ENCODE data around the gene PTGDS.

PTGDS gene

DNA sequence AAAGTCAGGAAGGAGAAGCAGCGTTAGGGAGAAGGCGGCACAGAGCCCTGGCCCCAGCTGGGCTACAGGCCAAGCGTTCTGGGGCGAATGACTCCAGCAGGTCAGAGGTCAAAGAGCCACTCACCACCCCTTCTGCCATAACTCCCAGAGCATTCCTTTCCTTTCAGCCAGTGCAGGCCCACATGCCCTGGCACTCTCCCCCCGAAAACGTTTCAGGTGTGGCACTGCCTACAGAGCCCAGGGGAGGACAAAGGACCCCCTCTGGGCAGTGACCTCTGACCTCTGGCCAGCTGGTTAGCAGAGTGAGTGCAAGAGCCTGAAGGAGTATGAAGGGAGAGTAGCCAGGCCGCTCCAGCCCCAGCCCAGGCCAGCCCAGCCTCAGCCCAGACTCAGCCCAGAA lies 45.9 kb downstream of the PTGDS start:
- no peak for DNase-seq
- CTCF ChIA-PET: interaction anchor here (0.5 to 1.9 kb wide), 4 partner anchors 12 to 355 kb away, joined by 3 to 7 read pairs (median 3); no protein-coding TSS in a partner anchor
- H3K36me3 Mint-ChIP-seq: no peaks in the 10 kb centered on the region
- H3K4me3 Mint-ChIP-seq: no peak overlapping the region
- no peaks in the 10 kb centered on the region for H3K9me3 Mint-ChIP-seq
- peaks cover 12% of the 10 kb centered on the region for H3K4me1 Mint-ChIP-seq
- peaks cover 10% of the 10 kb centered on the region for H3K27me3 Mint-ChIP-seq
- H3K27ac Mint-ChIP-seq: no peak overlapping the region

DNA sequence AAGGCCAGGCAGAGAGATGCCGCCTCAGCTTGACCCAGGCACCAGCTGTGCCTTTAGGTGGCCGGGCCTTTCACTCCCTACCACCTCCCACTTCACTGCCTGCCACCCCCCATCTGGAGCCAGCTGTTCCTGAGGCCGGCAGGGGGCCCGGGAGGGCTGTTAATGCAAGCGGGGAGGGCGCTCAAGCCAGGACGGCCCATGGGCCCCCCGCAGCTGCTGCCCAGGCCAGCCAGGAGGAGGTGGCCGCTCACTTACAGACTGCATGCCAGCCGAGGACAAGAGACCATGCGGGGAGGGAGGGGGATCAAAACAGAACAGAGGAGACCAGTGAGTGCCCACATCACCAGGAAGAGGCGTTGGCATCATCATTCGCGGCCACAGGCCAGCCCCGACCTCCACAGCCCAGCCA lies 46.3 kb downstream of the PTGDS start:
- DNase-seq: no peak
- Mint-ChIP-seq H3K36me3 (no peaks in the 10 kb centered on the region), H3K9me3 (no peaks in the 10 kb centered on the region), H3K27me3 (peaks cover 11% of the 10 kb centered on the region), H3K4me3 (no peak overlapping the region), H3K27ac (no peak overlapping the region), H3K4me1 (peaks cover 12% of the 10 kb centered on the region)
- CTCF ChIA-PET: interaction anchor here (0.5 to 1.9 kb wide), 4 partner anchors 12 to 354 kb away, joined by 3 to 7 read pairs (median 3); no protein-coding TSS in a partner anchor

DNA sequence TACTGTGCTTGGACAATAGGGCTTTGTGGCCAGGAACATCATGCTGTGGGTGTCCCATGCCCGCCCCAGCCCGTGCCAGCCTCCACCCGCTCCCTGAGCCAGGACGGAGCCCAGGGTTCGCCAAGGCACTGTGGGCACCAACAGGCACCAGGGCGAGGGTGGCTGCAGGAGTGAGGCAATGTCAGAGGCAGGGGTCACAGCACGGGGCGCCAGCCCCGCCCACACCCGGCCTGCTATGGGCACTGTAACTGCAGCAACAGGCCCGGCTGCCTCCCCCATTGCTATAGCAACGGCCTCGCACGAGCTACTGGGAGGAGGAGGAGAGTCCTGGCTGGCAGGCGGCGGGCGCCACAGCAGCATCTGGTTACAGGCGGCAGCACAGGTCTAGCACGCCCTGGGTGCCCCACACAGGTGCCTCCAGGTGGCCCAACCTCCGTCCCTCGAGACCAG lies 48.2 kb downstream of the PTGDS start:
- CTCF ChIA-PET: interaction anchor here (1.2 to 2.7 kb wide), 4 partner anchors 9 to 78 kb away, joined by 3 to 13 read pairs (median 4); partner anchors contain the start of gene NPDC1
- peaks cover 25% of the 10 kb centered on the region for H3K27me3 Mint-ChIP-seq
- no peak for DNase-seq
- peaks cover 31% of the 10 kb centered on the region for H3K4me1 Mint-ChIP-seq
- no peaks in the 10 kb centered on the region for H3K9me3 Mint-ChIP-seq
- no peak overlapping the region for H3K4me3 Mint-ChIP-seq
- no peaks in the 10 kb centered on the region for H3K36me3 Mint-ChIP-seq
- no peak overlapping the region for H3K27ac Mint-ChIP-seq

DNA sequence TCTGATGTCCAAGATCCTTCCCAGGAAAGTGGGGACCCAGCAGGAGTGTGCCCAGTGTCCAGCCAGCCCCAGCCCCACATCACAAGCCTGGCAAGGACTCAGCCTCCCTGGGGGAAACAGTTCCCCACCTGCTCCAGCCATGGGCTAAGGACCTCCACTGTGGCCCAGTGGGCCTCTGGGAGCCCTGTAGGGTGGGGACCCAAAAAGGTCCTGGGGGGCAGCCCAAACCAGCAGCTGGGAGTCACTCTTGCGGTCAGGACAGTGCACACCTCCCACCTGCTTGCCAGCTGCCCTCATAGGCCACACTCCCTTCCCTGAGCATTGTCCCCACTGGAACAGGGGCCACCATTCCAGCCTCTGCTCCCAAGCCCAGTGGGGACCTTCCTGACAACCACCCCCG lies 49.1 kb downstream of the PTGDS start:
- no peak overlapping the region for H3K4me3 Mint-ChIP-seq
- CTCF ChIA-PET: interaction anchor here (1.2 to 2.7 kb wide), 4 partner anchors 9 to 79 kb away, joined by 3 to 13 read pairs (median 4); partner anchors contain the start of gene NPDC1
- peaks cover 37% of the 10 kb centered on the region for H3K4me1 Mint-ChIP-seq
- H3K27ac Mint-ChIP-seq: no peak overlapping the region
- no peaks in the 10 kb centered on the region for H3K36me3 Mint-ChIP-seq
- H3K27me3 Mint-ChIP-seq: peaks cover 31% of the 10 kb centered on the region
- no peak for DNase-seq
- H3K9me3 Mint-ChIP-seq: no peaks in the 10 kb centered on the region

DNA sequence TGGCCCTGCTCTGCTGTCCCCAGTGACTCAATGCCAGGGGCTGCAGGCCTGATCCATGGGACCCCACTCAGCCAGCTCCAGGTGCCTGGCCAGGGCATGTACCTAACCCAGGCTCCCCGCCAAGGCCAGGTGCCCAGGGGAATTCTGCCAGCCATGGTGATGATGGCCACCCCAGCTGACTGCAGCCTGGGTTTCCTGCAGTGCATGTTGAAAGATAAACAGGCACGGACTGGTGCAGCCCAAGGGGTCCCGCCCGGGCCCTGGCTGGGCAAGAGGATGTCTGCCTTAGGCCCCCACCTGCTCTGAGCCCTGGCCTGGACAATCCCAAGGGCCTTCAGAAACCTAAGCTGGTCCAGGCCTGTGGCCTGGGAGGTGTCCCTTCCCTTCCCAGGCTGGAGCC lies 49.5 kb downstream of the PTGDS start:
- Mint-ChIP-seq H3K9me3 (no peaks in the 10 kb centered on the region), H3K4me3 (peak overlapping the region; percentile 74), H3K36me3 (no peaks in the 10 kb centered on the region), H3K4me1 (peaks cover 40% of the 10 kb centered on the region), H3K27me3 (peaks cover 32% of the 10 kb centered on the region), H3K27ac (no peak overlapping the region)
- DNase-seq: no peak
- CTCF ChIA-PET: interaction anchor here (1.0 to 2.7 kb wide), 6 partner anchors 8 to 79 kb away, joined by 3 to 13 read pairs (median 4); partner anchors contain the start of gene NPDC1

- peaks cover 45% of the 10 kb centered on the region for H3K4me1 Mint-ChIP-seq
- no peaks in the 10 kb centered on the region for H3K36me3 Mint-ChIP-seq
- H3K27ac Mint-ChIP-seq: peak within 1 kb of the TSS; percentile 87
- no peaks in the 10 kb centered on the region for H3K9me3 Mint-ChIP-seq
- CTCF ChIA-PET: interaction anchor here (1.0 to 3.6 kb wide), 8 partner anchors 7 to 249 kb away, joined by 3 to 22 read pairs (median 10); no protein-coding TSS in a partner anchor
- H3K27me3 Mint-ChIP-seq: peaks cover 35% of the 10 kb centered on the region
- peak within 1 kb of the TSS; percentile 74 for H3K4me3 Mint-ChIP-seq
- DNase-seq: no peak
Measured at GRCh38 chr9:137027369-137028262, 50.3 kb downstream of the PTGDS start, which contains the start of gene ABCA2. ABCA2 (minus strand) TSS chr9:137028237; CDS start chr9:137028140, 97 bp downstream.

DNA sequence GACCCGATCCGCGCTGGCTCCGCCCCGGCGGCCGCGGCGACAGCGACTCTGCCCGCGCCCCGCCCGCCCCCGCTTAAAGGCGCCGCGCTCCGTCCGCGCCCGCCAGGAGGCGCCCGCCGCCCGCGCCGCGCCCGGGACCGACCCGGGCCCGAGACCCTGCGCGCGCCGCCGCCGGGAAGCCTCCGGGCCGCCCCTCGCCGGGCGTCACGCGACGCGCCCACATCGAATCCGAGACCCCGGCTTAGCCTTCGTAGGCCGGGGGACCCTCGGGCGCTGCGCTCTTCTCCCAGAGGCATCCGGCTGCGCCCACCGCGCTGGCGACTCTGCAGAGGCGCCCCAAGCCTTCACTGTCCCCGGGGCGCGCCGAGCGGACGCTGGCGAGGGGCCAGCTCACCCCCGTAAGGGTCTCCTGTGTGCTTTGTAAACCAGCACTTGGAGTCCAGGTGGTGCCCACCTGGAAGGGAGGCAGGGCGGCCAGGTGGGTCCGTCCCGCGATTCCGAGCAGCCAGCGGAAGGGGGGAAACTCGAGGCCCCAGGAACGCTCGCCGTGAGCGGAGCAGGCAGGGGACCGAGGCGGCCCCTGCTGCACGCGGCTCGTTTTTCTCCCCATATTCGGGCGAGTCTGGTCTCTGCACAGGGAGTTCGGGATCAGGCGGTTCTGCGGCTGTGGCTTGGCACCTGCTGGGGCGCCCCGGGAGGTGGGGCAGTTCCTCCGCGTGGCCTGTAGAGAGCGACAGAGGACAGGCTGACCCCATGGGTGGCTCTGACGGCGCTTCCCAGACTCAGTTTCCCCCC lies 51.2 kb downstream of the PTGDS start:
- H3K36me3 Mint-ChIP-seq: no peaks in the 10 kb centered on the region
- H3K9me3 Mint-ChIP-seq: no peaks in the 10 kb centered on the region
- H3K27ac Mint-ChIP-seq: peak overlapping the region; percentile 87
- DNase-seq: peak; percentile 75
- H3K27me3 Mint-ChIP-seq: peaks cover 35% of the 10 kb centered on the region
- CTCF ChIA-PET: interaction anchor here (0.7 to 3.6 kb wide), 37 partner anchors 8 to 315 kb away, joined by 3 to 22 read pairs (median 5); partner anchors contain the start of genes AJM1, CLIC3, CYSRT1 and FBXW5
- H3K4me3 Mint-ChIP-seq: peak overlapping the region; percentile 71
- H3K4me1 Mint-ChIP-seq: peaks cover 52% of the 10 kb centered on the region

GRCh38 chr9:137029058-137029936 lies 52.0 kb downstream of the PTGDS start:
- Mint-ChIP-seq H3K4me1 (peaks cover 58% of the 10 kb centered on the region), H3K36me3 (no peaks in the 10 kb centered on the region), H3K4me3 (peak overlapping the region; percentile 71), H3K27ac (peak overlapping the region; percentile 87), H3K27me3 (peaks cover 35% of the 10 kb centered on the region), H3K9me3 (no peaks in the 10 kb centered on the region)
- peak; percentile 81 for DNase-seq
- CTCF ChIA-PET: interaction anchor here (0.6 to 3.6 kb wide), 44 partner anchors 9 to 316 kb away, joined by 3 to 22 read pairs (median 4); partner anchors contain the start of genes AJM1, CLIC3, CYSRT1 and FBXW5

- Mint-ChIP-seq H3K9me3 (no peaks in the 10 kb centered on the region), H3K4me1 (peaks cover 63% of the 10 kb centered on the region), H3K27me3 (peaks cover 42% of the 10 kb centered on the region), H3K4me3 (peak overlapping the region; percentile 71), H3K27ac (peak overlapping the region; percentile 87), H3K36me3 (no peaks in the 10 kb centered on the region)
- no peak for DNase-seq
- CTCF ChIA-PET: interaction anchor here (0.6 to 3.6 kb wide), 36 partner anchors 8 to 317 kb away, joined by 3 to 22 read pairs (median 5); partner anchors contain the start of genes AJM1, CLIC3, FBXW5 and MAN1B1
Measured at GRCh38 chr9:137030006-137030405, 52.7 kb downstream of the PTGDS start.

GRCh38 chr9:137030538-137031527 lies 53.5 kb downstream of the PTGDS start:
- DNase-seq: peak; percentile 57
- H3K4me3 Mint-ChIP-seq: peak overlapping the region; percentile 54
- H3K9me3 Mint-ChIP-seq: no peaks in the 10 kb centered on the region
- H3K36me3 Mint-ChIP-seq: no peaks in the 10 kb centered on the region
- CTCF ChIA-PET: interaction anchor here (1.1 to 3.6 kb wide), 9 partner anchors 8 to 243 kb away, joined by 4 to 22 read pairs (median 9); partner anchors contain the start of genes NPDC1 and PAXX
- H3K27ac Mint-ChIP-seq: peak overlapping the region; percentile 76
- peaks cover 69% of the 10 kb centered on the region for H3K4me1 Mint-ChIP-seq
- peaks cover 44% of the 10 kb centered on the region for H3K27me3 Mint-ChIP-seq
